ENCODE results near the gene CCDC33.

GRCh38 chr15:74221399-74222239 is 14.5 kb upstream of the CCDC33 start:
- TF ChIP-seq CTCF (IDR thresholded peaks at IDR 0.05 in 8 of 11, conservative IDR thresholded peaks at IDR 0.05 in 3 of 11) (no peak), POLR2A (IDR thresholded peaks at IDR 0.05) (no peak)

Measured in spleen (tissue), 7 donors.